ENCODE data around the gene CREG2. TPM values are rescaled to one million over a fixed set of nuclear protein-coding genes. Genes with fewer than 3 reads are reported as not detected.

Gene CREG2
- total RNA-seq, 1 donor from 2014 or later: not detected

GRCh38 chr2:101410114-101410513 lies 22.8 kb upstream of the CREG2 start:
- H3K36me3 Mint-ChIP-seq (ENCODE audit: low read depth): no peaks in the 10 kb centered on the region
- H3K4me3 Mint-ChIP-seq: no peak overlapping the region
- DNase-seq: no peak
- peaks cover 2% of the 10 kb centered on the region for H3K27me3 Mint-ChIP-seq
- TF ChIP-seq CTCF (IDR thresholded peaks at IDR 0.05): no peak
- no peak overlapping the region for H3K27ac Mint-ChIP-seq
- CTCF ChIA-PET: interaction anchor here (1.4 kb wide), 1 partner anchor 68 kb away, joined by 4 read pairs; no protein-coding TSS in a partner anchor
- intact Hi-C loops (cut with micrococcal nuclease): no loop called here
- peaks cover 5% of the 10 kb centered on the region for H3K9me3 Mint-ChIP-seq
- POLR2A ChIA-PET: interaction anchor here (0.6 kb wide), 2 partner anchors 42 to 101 kb away, joined by 4 to 7 read pairs; no protein-coding TSS in a partner anchor
- H3K4me1 Mint-ChIP-seq: peaks cover 10% of the 10 kb centered on the region
- ATAC-seq (ENCODE audit: low read depth): no peak

GRCh38 chr2:101409699-101410098 lies 22.4 kb upstream of the CREG2 start:
- ATAC-seq (ENCODE audit: low read depth): no peak
- intact Hi-C loops (cut with micrococcal nuclease): no loop called here
- TF ChIP-seq CTCF (IDR thresholded peaks at IDR 0.05): no peak
- H3K36me3 Mint-ChIP-seq (ENCODE audit: low read depth): no peaks in the 10 kb centered on the region
- no peak overlapping the region for H3K27ac Mint-ChIP-seq
- no peak overlapping the region for H3K4me3 Mint-ChIP-seq
- H3K27me3 Mint-ChIP-seq: peaks cover 2% of the 10 kb centered on the region
- peaks cover 14% of the 10 kb centered on the region for H3K4me1 Mint-ChIP-seq
- H3K9me3 Mint-ChIP-seq: peaks cover under 1% of the 10 kb centered on the region
- CTCF ChIA-PET: no interaction called here
- DNase-seq: no peak
- POLR2A ChIA-PET: interaction anchor here (0.6 kb wide), 1 partner anchor 42 kb away, joined by 4 read pairs; no protein-coding TSS in a partner anchor

- ChIA-PET POLR2A (no interaction called here), CTCF (interaction anchor here (1.0 kb wide), 2 partner anchors 29 to 67 kb away, joined by 3 to 4 read pairs; no protein-coding TSS in a partner anchor)
- intact Hi-C loops (cut with micrococcal nuclease): no loop called here
- peaks cover 2% of the 10 kb centered on the region for H3K27me3 Mint-ChIP-seq
- no peaks in the 10 kb centered on the region for H3K9me3 Mint-ChIP-seq
- H3K27ac Mint-ChIP-seq: no peak overlapping the region
- no peak for TF ChIP-seq CTCF (IDR thresholded peaks at IDR 0.05)
- peaks cover 14% of the 10 kb centered on the region for H3K4me1 Mint-ChIP-seq
- no peaks in the 10 kb centered on the region for H3K36me3 Mint-ChIP-seq (ENCODE audit: low read depth)
- DNase-seq (no peak), ATAC-seq (ENCODE audit: low read depth) (no peak)
- H3K4me3 Mint-ChIP-seq: no peak overlapping the region
Observed at GRCh38 chr2:101408925-101409324, 21.6 kb upstream of the CREG2 start.

GRCh38 chr2:101405351-101405899 lies 18.1 kb upstream of the CREG2 start:
- Mint-ChIP-seq H3K4me1 (peaks cover 43% of the 10 kb centered on the region), H3K9me3 (no peaks in the 10 kb centered on the region), H3K36me3 (ENCODE audit: low read depth) (no peaks in the 10 kb centered on the region), H3K27ac (peak overlapping the region; percentile 5), H3K27me3 (peaks cover 2% of the 10 kb centered on the region), H3K4me3 (peak overlapping the region; percentile 1)
- ChIA-PET CTCF (interaction anchor here (1.0 to 1.2 kb wide), 2 partner anchors 13 to 16 kb away, joined by 4 read pairs; no protein-coding TSS in a partner anchor), POLR2A (interaction anchor here (0.5 to 1.5 kb wide), 3 partner anchors 12 to 425 kb away, joined by 3 to 5 read pairs (median 4); no protein-coding TSS in a partner anchor)
- no peak for ATAC-seq (ENCODE audit: low read depth)
- TF ChIP-seq CTCF (IDR thresholded peaks at IDR 0.05): no peak
- DNase-seq: no peak
- intact Hi-C loops (cut with micrococcal nuclease): no loop called here

- no peak for TF ChIP-seq CTCF (IDR thresholded peaks at IDR 0.05)
- ChIA-PET POLR2A (no interaction called here), CTCF (no interaction called here)
- H3K27me3 Mint-ChIP-seq: peaks cover 2% of the 10 kb centered on the region
- intact Hi-C loops (cut with micrococcal nuclease): loop anchor here (5.0 kb wide), 3 partner anchors 151 to 849 kb away; partner anchors contain the start of genes CNOT11 and MAP4K4
- DNase-seq (no peak), ATAC-seq (ENCODE audit: low read depth) (no peak)
- no peak overlapping the region for H3K4me3 Mint-ChIP-seq
- peaks cover 60% of the 10 kb centered on the region for H3K4me1 Mint-ChIP-seq
- H3K36me3 Mint-ChIP-seq (ENCODE audit: low read depth): no peaks in the 10 kb centered on the region
- H3K27ac Mint-ChIP-seq: no peak overlapping the region
- H3K9me3 Mint-ChIP-seq: no peaks in the 10 kb centered on the region
Observed at GRCh38 chr2:101403745-101404144, 16.4 kb upstream of the CREG2 start.
